OCI-LY3 (cell line): Measurements from ENCODE around the gene BBS2.

Experiments used
- H2AFZ ChIP-seq: fragments of 200-600, 300-600 bp; shearing (Covaris generic); 2 replicates; pipeline ENCODE4 v1.6.0; 2014; ENCODE audit warnings: antibody characterized with exemption, low read depth, low read length
- H3K27ac ChIP-seq: fragments of 200-600, 300-600 bp; sonication (generic); 2 replicates; pipeline ENCODE4 v1.5.1; 2014; ENCODE audit warnings: mild to moderate bottlenecking, low read length, moderate library complexity, mixed read lengths
- H3K27me3 ChIP-seq: fragments of 200-600, 300-600 bp; sonication (generic); 2 replicates; pipeline ENCODE4 v1.6.1; 2014; ENCODE audit warnings: low read depth, low read length, mixed read lengths
- H3K36me3 ChIP-seq: fragments of 200-600, 300-600 bp; sonication (generic); replicated peaks from 2 replicates; pipeline ENCODE3; 2014; ENCODE audit warnings: low read depth, low read length, mixed read lengths
- H3K4me1 ChIP-seq: fragments of 300-600, 200-600 bp; sonication (generic); 2 replicates; pipeline ENCODE4 v1.6.1; 2014; ENCODE audit warnings: low read length, mixed read lengths
- H3K4me2 ChIP-seq: fragments of 200-600, 300-600 bp; sonication (generic); 2 replicates; pipeline ENCODE4 v1.6.1; 2014; ENCODE audit warnings: low read length, mixed read lengths
- H3K4me3 ChIP-seq: fragments of 300-600, 200-600 bp; sonication (generic); 2 replicates; pipeline ENCODE4 v1.5.1; 2014; ENCODE audit warnings: antibody characterized with exemption, mild to moderate bottlenecking, low read length, moderate library complexity
- H3K79me2 ChIP-seq: fragments of 300-600, 200-600 bp; shearing (Covaris generic); 2 replicates; pipeline ENCODE4 v1.6.1; 2014; ENCODE audit warnings: mild to moderate bottlenecking, low read length, mixed read lengths
- H3K9ac ChIP-seq: fragments of 300-600, 200-600 bp; shearing (Covaris generic); 2 replicates; pipeline ENCODE4 v1.6.0; 2014; ENCODE audit warnings: mild to moderate bottlenecking, low read length, moderate library complexity
- H3K9me3 ChIP-seq: fragments of 200-600, 300-600 bp; shearing (Covaris generic); 2 replicates; pipeline ENCODE4 v1.6.1; 2014; ENCODE audit warnings: low read length, mixed read lengths; ENCODE audit not compliant: insufficient read depth
- H4K20me1 ChIP-seq: fragments of 200-600, 300-600 bp; sonication (generic); 2 replicates; pipeline ENCODE4 v1.6.1; 2016; ENCODE audit warnings: low read length, mixed read lengths; ENCODE audit not compliant: insufficient read depth
- EZH2phosphoT487 ChIP-seq: fragments of 200-600 bp; shearing (Covaris generic); IDR thresholded peaks from 2 replicates; pipeline ENCODE4 v1.6.1; 2018; ENCODE audit warnings: antibody characterized with exemption, mixed run types, low read depth
- TF ChIP-seq, protein P1 (sequence below): fragments of 200-600, 300-600 bp; sonication (generic); IDR thresholded peaks from 2 replicates; pipeline ENCODE4 v1.5.1; 2014; ENCODE audit warnings: antibody characterized with exemption, low read length, low read depth

The BBS2 gene

DNA sequence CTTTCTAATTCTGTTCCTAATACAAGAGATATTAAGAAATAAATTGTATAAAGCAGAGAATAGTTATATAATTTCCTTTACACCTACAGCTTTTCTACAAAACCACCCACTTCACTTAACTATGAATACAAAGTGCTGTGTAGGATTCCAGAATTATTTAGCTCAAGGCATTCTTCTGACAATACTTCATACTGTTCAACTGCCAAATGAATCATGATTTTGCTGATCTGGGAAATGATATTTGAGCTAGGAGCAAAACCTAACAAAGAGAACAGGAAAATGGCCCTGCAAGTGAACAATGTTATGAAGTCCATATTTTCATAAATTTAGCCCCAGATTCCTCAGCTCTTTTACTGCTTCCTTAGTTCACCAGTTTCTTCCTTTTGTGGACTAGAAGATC is 12.9 kb downstream of the BBS2 start:
- H3K4me2 ChIP-seq, result no peak overlapping the region
- no peak overlapping the region for H2AFZ ChIP-seq
- H3K27ac ChIP-seq, result no peak overlapping the region
- peaks cover 7% of the 10 kb centered on the region for H3K36me3 ChIP-seq
- TF ChIP-seq, protein P1, sequence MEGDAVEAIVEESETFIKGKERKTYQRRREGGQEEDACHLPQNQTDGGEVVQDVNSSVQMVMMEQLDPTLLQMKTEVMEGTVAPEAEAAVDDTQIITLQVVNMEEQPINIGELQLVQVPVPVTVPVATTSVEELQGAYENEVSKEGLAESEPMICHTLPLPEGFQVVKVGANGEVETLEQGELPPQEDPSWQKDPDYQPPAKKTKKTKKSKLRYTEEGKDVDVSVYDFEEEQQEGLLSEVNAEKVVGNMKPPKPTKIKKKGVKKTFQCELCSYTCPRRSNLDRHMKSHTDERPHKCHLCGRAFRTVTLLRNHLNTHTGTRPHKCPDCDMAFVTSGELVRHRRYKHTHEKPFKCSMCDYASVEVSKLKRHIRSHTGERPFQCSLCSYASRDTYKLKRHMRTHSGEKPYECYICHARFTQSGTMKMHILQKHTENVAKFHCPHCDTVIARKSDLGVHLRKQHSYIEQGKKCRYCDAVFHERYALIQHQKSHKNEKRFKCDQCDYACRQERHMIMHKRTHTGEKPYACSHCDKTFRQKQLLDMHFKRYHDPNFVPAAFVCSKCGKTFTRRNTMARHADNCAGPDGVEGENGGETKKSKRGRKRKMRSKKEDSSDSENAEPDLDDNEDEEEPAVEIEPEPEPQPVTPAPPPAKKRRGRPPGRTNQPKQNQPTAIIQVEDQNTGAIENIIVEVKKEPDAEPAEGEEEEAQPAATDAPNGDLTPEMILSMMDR, result no peak
- no peak for TF ChIP-seq EZH2phosphoT487
- no peaks in the 10 kb centered on the region for H3K27me3 ChIP-seq
- H4K20me1 ChIP-seq, result no peaks in the 10 kb centered on the region
- no peak overlapping the region for H3K9ac ChIP-seq
- H3K4me3 ChIP-seq, result no peak overlapping the region
- no peaks in the 10 kb centered on the region for H3K79me2 ChIP-seq
- no peaks in the 10 kb centered on the region for H3K9me3 ChIP-seq
- no peaks in the 10 kb centered on the region for H3K4me1 ChIP-seq

DNA sequence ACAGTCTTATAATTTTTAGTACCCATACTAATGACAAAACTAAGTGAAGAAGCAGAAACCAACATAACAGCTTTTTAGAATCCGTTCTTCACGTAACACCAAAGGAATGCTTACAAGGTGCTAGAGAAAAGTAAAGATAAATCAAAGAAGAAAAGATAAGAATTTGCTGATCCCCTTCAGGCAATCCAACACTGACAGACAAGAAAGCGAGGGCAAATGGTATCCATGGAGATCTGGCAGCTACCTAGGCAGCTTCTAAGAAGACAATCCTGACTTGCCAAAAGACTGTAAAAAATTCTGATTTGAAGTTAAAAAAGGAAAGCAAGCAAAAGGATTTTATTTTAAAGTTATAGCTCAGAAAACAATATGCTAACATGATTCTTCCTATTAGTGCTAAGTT is 14.6 kb downstream of the BBS2 start:
- Histone ChIP-seq H3K79me2 (no peaks in the 10 kb centered on the region), H4K20me1 (no peaks in the 10 kb centered on the region), H3K27me3 (no peaks in the 10 kb centered on the region), H3K4me3 (no peak overlapping the region), H3K36me3 (peaks cover 7% of the 10 kb centered on the region), H3K27ac (no peak overlapping the region), H3K4me2 (no peak overlapping the region), H3K9me3 (no peaks in the 10 kb centered on the region), H3K4me1 (no peaks in the 10 kb centered on the region), H2AFZ (no peak overlapping the region), H3K9ac (no peak overlapping the region)
- TF ChIP-seq, protein P1, result no peak
- TF ChIP-seq EZH2phosphoT487, result no peak

DNA sequence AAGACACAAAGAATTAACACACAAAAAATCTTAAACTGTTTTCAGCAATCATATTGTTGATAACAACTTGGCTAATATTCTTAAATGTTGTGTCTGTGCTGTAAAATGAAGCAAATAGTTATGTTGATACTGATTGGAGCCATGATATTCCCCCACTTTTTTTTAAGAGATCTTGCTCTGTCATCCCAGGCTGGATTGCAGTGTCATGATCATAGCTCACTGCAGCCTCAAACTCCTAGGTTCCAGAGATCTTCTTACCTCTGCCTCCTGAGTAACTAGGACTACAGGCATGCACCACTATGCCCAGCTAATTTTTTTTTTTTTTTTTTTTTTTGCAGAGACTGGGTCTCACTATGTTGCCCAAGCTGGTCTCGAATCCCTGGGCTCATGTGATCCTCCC is 26.0 kb downstream of the BBS2 start:
- no peaks in the 10 kb centered on the region for H3K27me3 ChIP-seq
- no peak overlapping the region for H2AFZ ChIP-seq
- peaks cover 10% of the 10 kb centered on the region for H3K36me3 ChIP-seq
- no peak overlapping the region for H3K4me2 ChIP-seq
- no peak overlapping the region for H3K4me3 ChIP-seq
- no peaks in the 10 kb centered on the region for H3K9me3 ChIP-seq
- H3K9ac ChIP-seq, result no peak overlapping the region
- 0 out of 2 replicates have a peak, but pooled peaks cover 2% of the 10 kb centered on the region for H3K4me1 ChIP-seq
- no peaks in the 10 kb centered on the region for H4K20me1 ChIP-seq
- no peak overlapping the region for H3K27ac ChIP-seq
- TF ChIP-seq, protein P1, result no peak
- no peak for TF ChIP-seq EZH2phosphoT487
- H3K79me2 ChIP-seq, result no peaks in the 10 kb centered on the region

DNA sequence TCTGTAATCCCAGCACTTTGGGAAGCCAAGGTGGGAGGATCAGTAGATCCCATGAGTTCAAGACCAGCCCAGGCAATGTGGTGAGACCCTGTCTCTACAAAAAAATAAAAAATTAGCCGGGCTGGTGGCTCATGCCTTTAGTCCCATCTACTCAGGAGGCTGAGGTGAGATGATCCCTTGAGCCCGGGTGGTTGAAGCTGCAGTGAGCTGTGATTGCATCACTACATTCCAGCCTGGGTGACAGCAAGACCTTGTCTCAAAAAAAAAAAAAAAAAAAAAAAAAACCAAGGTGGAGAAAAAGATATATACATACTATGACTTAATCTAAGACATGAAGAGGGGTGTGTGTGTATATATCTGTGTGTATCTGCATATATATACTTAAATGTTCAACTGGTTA is 26.7 kb downstream of the BBS2 start:
- H3K4me1 ChIP-seq, result 0 out of 2 replicates have a peak, but pooled peaks cover 2% of the 10 kb centered on the region
- no peak overlapping the region for H3K9ac ChIP-seq
- peaks cover 7% of the 10 kb centered on the region for H3K36me3 ChIP-seq
- H3K9me3 ChIP-seq, result no peaks in the 10 kb centered on the region
- TF ChIP-seq, protein P1, result no peak
- TF ChIP-seq EZH2phosphoT487, result no peak
- no peak overlapping the region for H3K27ac ChIP-seq
- H3K27me3 ChIP-seq, result no peaks in the 10 kb centered on the region
- no peaks in the 10 kb centered on the region for H4K20me1 ChIP-seq
- H3K4me2 ChIP-seq, result no peak overlapping the region
- no peak overlapping the region for H2AFZ ChIP-seq
- H3K79me2 ChIP-seq, result no peaks in the 10 kb centered on the region
- H3K4me3 ChIP-seq, result no peak overlapping the region
